HEK293T (cell line): ENCODE results near the gene LRRC45.
A peak's percentile ranks its signal among the peaks of the same experiment; 100 is the strongest.

ENCODE experiments used
- CTCF ChIA-PET: fragments of 350-600 bp; formaldehyde crosslinking; extraction: SDS; loops from one replicate; lab custom pipeline; 2021; ENCODE audit warnings: antibody characterized with exemption, inconsistent platforms; lab: Yijun Ruan, JAX
- POLR2A ChIA-PET: fragments of 350-600 bp; formaldehyde crosslinking; extraction: SDS; loops from one replicate; lab custom pipeline; 2020; ENCODE audit warnings: antibody characterized with exemption, inconsistent platforms; lab: Yijun Ruan, JAX
- DNase-seq: peaks from one replicate; pipeline ENCODE4 v3.0.0; 2012; ENCODE audit warnings: mixed read lengths; ENCODE audit errors: extremely low spot score
- ARNT ChIP-seq: fragments of 450-650 bp; IDR thresholded peaks from 2 replicates; pipeline ENCODE4 v1.6.1; 2017; ENCODE audit warnings: mild to moderate bottlenecking
- BHLHE40 ChIP-seq: fragments of 450-650 bp; IDR thresholded peaks from 2 replicates; pipeline ENCODE4 v1.6.1; 2016; ENCODE audit warnings: mild to moderate bottlenecking, moderate library complexity, borderline replicate concordance
- CTBP1 ChIP-seq: fragments of 450-650 bp; IDR thresholded peaks from 2 replicates; pipeline ENCODE4 v1.6.1; 2016; ENCODE audit warnings: borderline replicate concordance
- ELF4 ChIP-seq: fragments of 450-650 bp; IDR thresholded peaks from 2 replicates; pipeline ENCODE4 v1.6.1; 2017; ENCODE audit warnings: antibody characterized with exemption
- FOXA1 ChIP-seq: fragments of 450-650 bp; IDR thresholded peaks from 2 replicates; pipeline ENCODE4 v1.6.1; 2016; ENCODE audit warnings: mild to moderate bottlenecking
- FOXK2 ChIP-seq: fragments of 450-650 bp; IDR thresholded peaks from 2 replicates; pipeline ENCODE4 v1.6.1; 2016; ENCODE audit warnings: mild to moderate bottlenecking
- FOXM1 ChIP-seq: fragments of 450-650 bp; IDR thresholded peaks from 2 replicates; pipeline ENCODE4 v1.6.1; 2017; ENCODE audit warnings: mild to moderate bottlenecking, borderline replicate concordance
- HDGF ChIP-seq: fragments of 450-650 bp; IDR thresholded peaks from 2 replicates; pipeline ENCODE4 v1.6.1; 2017; ENCODE audit warnings: antibody characterized with exemption, borderline replicate concordance
- L3MBTL2 ChIP-seq: fragments of 450-650 bp; conservative IDR thresholded peaks from 2 replicates; pipeline ENCODE4 v1.6.1; 2016; ENCODE audit warnings: mild to moderate bottlenecking
- LEF1 ChIP-seq: fragments of 450-650 bp; IDR thresholded peaks from 2 replicates; pipeline ENCODE4 v1.6.1; 2017; ENCODE audit warnings: mild to moderate bottlenecking, borderline replicate concordance
- NFRKB ChIP-seq: fragments of 450-650 bp; IDR thresholded peaks from 2 replicates; pipeline ENCODE4 v1.6.1; 2016; ENCODE audit warnings: mild to moderate bottlenecking, moderate library complexity
- SP1 ChIP-seq: fragments of 450-650 bp; IDR thresholded peaks from 2 replicates; pipeline ENCODE4 v1.6.1; 2017
- SUZ12 ChIP-seq: fragments of 450-650 bp; IDR thresholded peaks from 2 replicates; pipeline ENCODE4 v1.6.1; 2016; ENCODE audit warnings: mild to moderate bottlenecking
- TARDBP ChIP-seq: fragments of 450-650 bp; IDR thresholded peaks from 2 replicates; pipeline ENCODE4 v1.6.1; 2016
- ZNF384 ChIP-seq: fragments of 450-650 bp; IDR thresholded peaks from 2 replicates; pipeline ENCODE4 v1.6.1; 2016
- TF ChIP-seq, protein P1 (sequence below): fragments of 450-650 bp; IDR thresholded peaks from 2 replicates; pipeline ENCODE4 v1.6.1; 2016

The LRRC45 gene

DNA sequence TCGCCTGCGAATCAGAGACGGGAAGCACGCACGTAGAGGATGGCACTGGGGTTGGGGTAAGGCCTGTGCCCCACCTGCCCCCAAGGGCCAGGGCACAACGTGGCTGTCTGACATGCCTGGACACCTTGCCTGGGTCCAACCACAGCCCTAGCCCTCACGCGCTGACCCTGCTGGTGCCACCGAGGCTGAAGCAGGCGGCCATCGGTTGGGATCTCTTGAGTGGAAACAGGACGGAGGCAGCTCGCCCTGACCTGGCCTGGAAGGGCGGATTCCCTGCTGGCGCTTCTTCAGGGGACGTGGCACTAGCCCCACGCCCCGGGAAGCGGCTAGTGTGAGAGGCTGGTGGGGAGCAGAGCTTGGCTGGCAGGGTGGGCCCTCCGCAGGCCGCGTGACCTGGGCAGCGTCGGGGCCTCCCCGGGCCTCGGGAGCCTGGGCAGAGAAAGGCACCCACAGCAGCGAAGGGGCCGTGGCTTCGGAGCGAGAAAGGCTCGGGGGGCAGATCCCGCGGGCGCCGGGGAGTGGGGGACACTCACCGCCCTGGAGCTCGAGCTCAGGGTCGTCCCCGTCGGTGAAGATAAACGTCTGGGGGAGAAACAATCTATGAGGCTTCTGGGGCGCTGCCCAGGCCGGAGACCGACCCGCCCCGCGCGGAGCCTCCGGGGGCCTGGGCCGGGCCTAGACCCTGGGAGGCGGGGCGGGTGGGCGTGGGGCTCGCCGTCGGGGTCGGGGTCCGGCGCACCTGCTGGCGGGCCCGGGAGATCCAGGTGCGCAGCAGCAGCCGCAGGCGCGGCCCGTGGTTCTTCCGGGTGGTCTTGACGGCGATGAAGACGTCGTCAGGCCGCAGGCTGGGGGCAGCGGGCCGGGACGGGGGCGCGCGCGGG, 27.9 kb downstream of the LRRC45 start:
- TF ChIP-seq CTBP1 (no peak), FOXK2 (no peak), SUZ12 (no peak), NFRKB (no peak), ZNF384 (no peak), LEF1 (no peak), TARDBP (no peak), SP1 (no peak), HDGF (no peak), ARNT (no peak), L3MBTL2 (no peak), ELF4 (no peak), BHLHE40 (no peak), FOXM1 (no peak), FOXA1 (no peak)
- TF ChIP-seq, protein P1, sequence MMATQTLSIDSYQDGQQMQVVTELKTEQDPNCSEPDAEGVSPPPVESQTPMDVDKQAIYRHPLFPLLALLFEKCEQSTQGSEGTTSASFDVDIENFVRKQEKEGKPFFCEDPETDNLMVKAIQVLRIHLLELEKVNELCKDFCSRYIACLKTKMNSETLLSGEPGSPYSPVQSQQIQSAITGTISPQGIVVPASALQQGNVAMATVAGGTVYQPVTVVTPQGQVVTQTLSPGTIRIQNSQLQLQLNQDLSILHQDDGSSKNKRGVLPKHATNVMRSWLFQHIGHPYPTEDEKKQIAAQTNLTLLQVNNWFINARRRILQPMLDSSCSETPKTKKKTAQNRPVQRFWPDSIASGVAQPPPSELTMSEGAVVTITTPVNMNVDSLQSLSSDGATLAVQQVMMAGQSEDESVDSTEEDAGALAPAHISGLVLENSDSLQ = no peak
- DNase-seq = no peak
- ChIA-PET CTCF (interaction anchor here (0.5 to 1.7 kb wide), 3 partner anchors 11 to 16 kb away, joined by 3 to 5 read pairs (median 3); partner anchors contain the start of gene DCXR), POLR2A (interaction anchor here (1.8 to 6.3 kb wide), 5 partner anchors 8 to 48 kb away, joined by 4 to 46 read pairs (median 15); partner anchors contain the start of genes DCXR, DUS1L, FASN and RAC3)

DNA sequence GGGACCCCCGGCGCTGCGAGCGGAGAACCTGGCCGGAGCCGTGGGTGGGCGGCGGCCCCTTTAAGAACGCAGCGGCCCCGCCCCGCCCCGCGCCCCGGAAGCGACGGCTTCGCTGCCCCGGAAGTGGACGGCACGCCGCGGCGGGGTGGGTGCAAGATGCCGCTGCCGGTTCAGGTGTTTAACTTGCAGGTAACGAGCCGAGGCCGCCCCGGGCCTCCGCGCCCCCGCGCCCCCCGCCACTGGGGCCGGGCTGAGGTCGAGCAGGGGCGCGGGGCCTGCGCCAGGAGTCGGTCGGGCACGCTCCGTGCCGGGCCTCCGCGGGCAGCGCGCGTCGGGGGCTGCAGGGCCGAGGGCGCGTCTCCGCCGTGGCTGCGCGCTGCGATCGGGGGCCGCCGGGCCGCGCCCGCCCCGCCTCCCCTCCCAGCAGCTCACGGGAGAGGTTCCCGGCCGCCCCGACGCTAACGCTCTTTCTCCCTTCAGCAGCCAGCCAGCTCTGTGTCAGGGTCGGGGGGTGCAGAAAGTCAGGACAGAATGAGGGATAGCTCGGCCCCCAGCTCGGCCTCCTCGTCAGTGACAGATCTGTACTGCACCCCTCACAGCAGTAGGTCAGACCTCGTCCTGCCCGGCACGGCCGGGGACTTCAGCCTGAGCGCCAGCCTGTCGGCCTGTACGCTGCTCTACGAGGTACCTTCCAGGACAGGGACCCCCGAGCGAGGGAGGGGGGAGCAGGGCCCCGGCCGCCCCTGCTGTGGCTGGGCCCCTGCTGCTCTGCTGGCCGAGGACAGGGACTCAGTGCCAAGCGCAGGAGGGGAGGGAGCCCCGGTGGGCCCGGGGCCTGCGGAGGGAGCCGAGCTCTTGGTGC, 28.9 kb downstream of the LRRC45 start, which contains the start of the genes GPS1 and RFNG:
TSS of gene GPS1 (plus strand) at position 123 of the 862 bp plus-strand sequence. CDS start at position 157, 34 bp downstream.
TSS of gene RFNG (minus strand) at position 36 of the 862 bp plus-strand sequence. CDS start 45 bp downstream, outside the sequence.
- POLR2A ChIA-PET = interaction anchor here (0.9 to 6.3 kb wide), 5 partner anchors 12 to 46 kb away, joined by 3 to 46 read pairs (median 6); partner anchors contain the start of genes CENPX, DCXR, DUS1L and FASN
- CTCF ChIA-PET = no interaction called here
- TF ChIP-seq BHLHE40 (no peak), L3MBTL2 (no peak)
- peak; percentile 85 for DNase-seq

DNA sequence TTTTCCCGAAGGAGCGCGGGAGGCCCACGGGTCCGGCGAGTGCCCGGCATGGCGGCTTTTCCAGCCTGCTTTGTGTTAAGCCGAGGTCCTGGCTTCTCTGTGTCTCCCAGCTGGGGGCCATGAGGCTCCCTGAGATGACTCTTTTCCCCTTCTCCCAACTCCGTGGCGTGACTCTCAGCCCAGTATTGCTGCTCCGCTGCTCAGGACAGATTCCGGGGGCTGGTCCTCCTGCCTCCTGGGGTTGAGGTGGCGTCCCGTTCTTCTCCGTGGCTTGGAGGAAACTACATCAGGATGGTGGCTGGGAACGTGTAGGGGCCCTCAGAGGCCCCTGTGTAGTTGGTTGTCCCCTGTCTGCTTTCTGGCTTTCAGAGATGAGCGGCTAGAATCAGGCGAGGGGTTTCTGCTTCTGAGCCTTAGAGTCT, 29.5 kb downstream of the LRRC45 start:
- ChIA-PET POLR2A (interaction anchor here (0.9 to 6.3 kb wide), 5 partner anchors 11 to 46 kb away, joined by 3 to 46 read pairs (median 6); partner anchors contain the start of genes CENPX, DCXR, DUS1L and FASN), CTCF (no interaction called here)

DNA sequence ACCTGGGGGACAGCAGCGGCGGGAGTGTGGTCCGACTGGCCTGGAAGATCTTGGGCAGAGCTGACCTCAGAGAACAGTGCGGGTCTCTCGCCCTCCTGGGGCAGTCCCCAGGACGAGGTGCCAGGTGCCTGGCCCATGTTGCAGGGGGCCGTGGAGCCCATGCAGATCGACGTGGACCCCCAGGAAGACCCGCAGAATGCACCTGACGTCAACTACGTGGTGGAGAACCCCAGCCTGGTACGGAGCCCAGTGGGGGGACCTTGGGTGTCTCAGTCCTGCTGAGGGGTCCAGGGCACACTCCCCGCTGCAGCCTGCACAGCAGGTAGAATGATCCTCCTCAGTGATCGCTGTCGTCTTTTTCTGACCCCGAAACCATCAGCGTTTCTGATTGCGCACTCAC, 30.0 kb downstream of the LRRC45 start:
- TF ChIP-seq L3MBTL2 (no peak), ARNT (no peak)
- no peak for DNase-seq
- ChIA-PET POLR2A (interaction anchor here (1.1 to 6.3 kb wide), 4 partner anchors 11 to 45 kb away, joined by 5 to 46 read pairs (median 8); partner anchors contain the start of genes CENPX, DCXR, DUS1L and FASN), CTCF (no interaction called here)

More for the DNA sequence above, 29.5 kb downstream of the LRRC45 start:
- TF ChIP-seq NFRKB = no peak
- no peak for TF ChIP-seq CTBP1
- no peak for TF ChIP-seq ARNT
- no peak for TF ChIP-seq FOXA1
- TF ChIP-seq, protein P1 = no peak
- no peak for TF ChIP-seq SP1
- TF ChIP-seq TARDBP = no peak
- no peak for TF ChIP-seq ELF4
- no peak for TF ChIP-seq FOXM1
- DNase-seq = no peak

DNA sequence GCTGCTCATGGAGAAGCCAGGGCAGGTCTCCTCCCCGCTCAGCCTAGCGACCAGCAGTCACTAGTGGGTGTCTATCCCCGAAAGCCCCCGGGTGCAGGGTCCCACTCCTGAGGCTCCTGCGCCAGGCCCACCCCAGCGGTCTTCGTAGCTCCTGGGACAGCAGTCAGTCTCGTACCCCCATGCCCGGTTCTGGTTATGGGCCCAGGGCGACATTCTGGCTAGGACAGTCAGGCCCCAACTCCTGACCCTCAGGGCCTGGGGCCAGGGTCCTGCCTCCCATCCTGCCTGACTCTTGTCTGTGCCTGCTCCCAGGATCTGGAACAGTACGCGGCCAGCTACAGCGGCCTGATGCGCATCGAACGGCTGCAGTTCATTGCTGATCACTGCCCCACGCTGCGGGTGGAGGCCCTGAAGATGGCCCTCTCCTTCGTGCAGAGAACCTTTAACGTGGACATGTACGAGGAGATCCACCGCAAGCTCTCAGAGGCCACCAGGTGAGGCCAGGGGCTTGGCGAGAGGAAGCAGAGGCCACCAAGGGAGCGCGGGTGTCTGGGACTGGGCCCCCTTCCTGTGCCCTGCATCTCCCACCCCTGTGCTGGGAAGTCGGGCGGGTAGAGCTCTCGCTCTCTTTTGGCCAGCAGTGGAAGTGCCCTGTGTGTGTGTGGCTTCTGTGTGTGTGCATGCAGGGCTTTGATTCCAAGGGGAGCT, 30.6 kb downstream of the LRRC45 start:
- TF ChIP-seq BHLHE40 = no peak
- TF ChIP-seq CTBP1 = no peak
- TF ChIP-seq, protein P1 = no peak
- no peak for TF ChIP-seq FOXK2
- TF ChIP-seq ELF4 = no peak
- no peak for TF ChIP-seq FOXM1
- TF ChIP-seq NFRKB = no peak
- no peak for TF ChIP-seq ARNT
- TF ChIP-seq FOXA1 = no peak
- no peak for TF ChIP-seq SUZ12
- TF ChIP-seq HDGF = no peak
- no peak for TF ChIP-seq SP1
- no peak for TF ChIP-seq ZNF384
- TF ChIP-seq TARDBP = no peak
- POLR2A ChIA-PET = interaction anchor here (0.6 to 6.3 kb wide), 4 partner anchors 10 to 30 kb away, joined by 3 to 46 read pairs (median 8); partner anchors contain the start of genes CENPX, DCXR, DUS1L and LRRC45
- DNase-seq = no peak

More for the DNA sequence above, 30.6 kb downstream of the LRRC45 start:
- CTCF ChIA-PET = no interaction called here
